Measurements from ENCODE around the gene NXPH2. TPM values are rescaled to one million over a fixed set of nuclear protein-coding genes. Genes with fewer than 3 reads are reported as not detected.

The NXPH2 gene
- not detected in 2 replicates for total RNA-seq

DNA sequence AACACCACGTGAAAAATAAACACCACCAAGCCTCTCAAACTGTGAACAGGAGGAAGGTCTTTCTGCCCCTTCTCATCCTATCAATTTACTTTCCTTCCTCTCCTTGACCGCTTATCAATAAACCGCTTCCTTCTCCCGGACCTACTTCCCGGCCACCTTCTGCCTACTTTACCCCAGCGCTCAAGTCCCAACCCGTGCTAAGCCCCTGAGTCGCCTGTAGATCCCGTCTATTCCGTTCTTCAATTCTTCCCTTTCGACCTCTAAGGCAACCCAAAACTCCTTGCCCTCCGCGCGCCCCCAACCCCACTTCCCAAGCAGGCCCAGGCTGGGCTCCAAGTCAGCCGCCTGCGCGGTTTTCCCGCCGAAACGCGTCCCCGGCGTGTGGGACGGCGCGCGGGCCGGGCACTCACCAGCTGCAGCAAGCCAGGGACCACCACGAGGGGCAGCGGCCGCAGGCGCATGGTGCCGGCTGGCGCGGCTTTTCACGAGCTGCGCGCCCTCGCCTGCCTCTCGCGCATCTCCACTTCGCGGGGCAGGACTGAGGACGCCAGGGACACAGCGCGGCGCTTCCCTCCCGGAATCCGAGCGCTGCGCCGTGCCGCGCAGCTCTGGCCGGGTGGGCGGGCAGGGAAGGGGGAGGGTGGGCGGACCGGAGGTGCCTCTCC, at the start of gene NXPH2:
Gene NXPH2, minus strand, starts transcription at position 610 of the 665 bp plus-strand sequence. Its CDS starts 149 bp downstream, at position 461.

